CD4-positive, alpha-beta T cell treated with Interleukin-2 at 100 ng/mL for 4 hours (primary cell): ENCODE results near the gene CD3E.
"Not testable (repeated sequence)": the region's sequence is repeated elsewhere in the genome, so short reads cannot be mapped to it uniquely, and the experiment has no call there.

ENCODE experiments used
- DNase-seq: peaks from one replicate; pipeline ENCODE4 v3.0.0-alpha.2; 2020; ENCODE audit warnings: low spot score

Gene CD3E

DNA sequence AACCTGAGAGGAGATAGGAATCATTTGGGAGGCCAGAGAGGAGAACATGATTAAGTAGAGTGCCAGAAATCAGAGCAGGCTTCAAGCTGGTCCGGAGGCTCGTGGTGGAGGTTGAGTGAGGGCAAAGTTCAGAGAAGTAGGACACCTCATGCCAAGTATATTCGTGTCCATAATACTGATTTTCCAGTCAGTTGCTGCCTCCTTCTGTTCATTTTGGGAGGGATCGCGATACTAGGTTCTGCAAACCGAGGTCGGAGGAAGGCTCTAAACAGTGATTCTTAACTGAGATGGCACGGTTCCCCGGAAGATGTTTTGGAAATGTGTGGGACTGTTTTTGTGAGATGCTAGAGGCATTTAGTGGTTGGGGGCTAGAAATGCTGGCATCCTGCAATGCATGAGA lies 13.6 kb upstream of the CD3E start:
- peak; percentile 74 for DNase-seq

DNA sequence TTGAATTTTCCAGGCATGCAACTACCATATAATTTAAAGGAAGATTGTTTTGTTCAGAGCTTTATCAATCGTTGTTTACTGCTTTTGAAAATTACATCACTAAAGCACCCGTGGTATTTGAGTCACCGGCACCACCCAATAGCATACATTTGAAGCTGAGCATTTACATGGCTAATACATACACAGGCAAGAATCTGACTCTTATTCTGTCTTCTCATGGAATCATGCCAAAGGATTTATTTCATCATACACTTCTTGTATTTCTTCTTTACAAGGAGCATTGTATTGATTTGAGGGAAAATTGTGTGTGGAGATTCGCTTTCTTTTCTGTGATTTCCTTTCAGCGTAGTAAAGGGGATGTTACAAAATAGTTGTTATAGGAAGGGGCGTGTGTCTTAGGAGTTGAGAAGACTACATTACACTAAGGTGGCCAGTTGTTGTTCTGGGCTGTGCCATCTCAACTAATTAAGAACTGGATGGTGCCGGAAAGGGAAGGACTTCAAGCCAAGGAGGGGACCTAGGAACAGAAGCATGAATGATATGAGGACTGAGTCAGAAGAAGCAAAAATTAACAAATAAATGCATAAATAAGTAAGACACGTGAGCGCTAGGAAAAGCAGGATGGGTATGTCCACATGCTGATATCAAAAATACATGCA lies 12.9 kb upstream of the CD3E start:
- DNase-seq: no peak

DNA sequence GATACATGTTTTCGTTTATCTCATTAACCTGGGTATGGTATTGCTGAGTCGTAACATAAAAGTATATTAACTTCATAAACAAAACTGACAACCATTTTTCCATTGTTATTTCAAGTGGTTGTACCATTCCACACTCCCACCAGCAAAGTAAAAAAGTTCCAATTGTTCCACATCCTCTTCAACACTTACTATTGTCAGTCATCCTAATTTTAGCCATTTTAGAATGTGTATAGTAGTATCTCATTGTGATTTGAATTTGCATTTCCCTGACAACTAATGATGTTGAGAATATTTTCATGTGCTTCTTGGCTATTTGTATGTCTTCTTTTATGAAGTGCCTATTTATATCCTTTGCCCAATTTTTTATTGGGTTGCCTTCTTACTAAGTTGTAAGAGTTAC lies 10.5 kb upstream of the CD3E start:
- no peak for DNase-seq

DNA sequence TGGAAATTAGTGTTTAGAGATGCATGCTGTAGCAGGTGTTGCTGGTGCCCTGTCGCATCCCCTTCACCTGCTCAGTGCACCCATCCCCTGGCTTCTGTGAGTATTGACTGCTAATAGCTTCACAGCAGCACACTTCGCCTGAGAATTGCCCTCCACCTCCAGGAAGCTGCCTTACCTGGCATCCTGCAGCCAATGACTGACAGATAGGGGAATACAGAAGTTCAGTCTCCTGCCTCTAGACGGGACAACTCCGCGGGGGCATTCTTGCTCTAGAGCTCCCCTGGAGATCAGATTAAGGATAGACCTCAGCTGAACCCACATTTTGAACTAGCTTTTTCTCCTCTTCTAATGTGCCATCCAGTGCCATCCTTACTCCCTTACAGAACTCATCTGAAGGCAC lies 9.3 kb upstream of the CD3E start:
- DNase-seq: no peak

DNA sequence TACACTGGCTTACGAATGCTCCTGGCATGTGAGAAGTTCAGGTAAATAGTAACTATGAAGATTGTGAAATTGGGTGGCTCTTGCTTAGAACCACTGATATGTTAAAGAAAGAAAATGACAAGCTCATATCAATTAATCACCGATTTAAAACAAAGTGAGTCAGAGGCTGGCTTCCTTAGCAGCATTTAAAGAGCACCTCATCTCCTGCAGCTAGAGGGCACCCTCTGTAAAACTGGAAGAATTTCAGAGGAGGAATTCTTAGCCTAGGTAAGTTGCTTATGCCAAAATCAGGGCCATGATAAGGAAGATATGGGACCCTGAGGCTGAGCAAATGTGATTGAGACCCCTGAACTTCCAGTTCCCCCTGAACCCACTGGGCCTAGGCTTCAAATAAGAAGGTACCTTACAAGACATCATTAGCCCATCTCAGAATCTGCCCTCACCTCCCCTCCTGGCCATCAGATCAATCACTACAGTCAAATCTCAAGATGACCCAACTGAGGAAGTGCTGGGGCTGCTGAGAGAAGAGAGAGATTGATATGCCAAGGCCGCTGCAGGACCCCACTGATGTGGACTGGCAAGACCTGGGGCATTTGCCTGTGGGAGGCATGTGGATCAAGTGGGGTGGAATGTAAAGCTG lies 8.6 kb upstream of the CD3E start:
- DNase-seq: peak; percentile 82

DNA sequence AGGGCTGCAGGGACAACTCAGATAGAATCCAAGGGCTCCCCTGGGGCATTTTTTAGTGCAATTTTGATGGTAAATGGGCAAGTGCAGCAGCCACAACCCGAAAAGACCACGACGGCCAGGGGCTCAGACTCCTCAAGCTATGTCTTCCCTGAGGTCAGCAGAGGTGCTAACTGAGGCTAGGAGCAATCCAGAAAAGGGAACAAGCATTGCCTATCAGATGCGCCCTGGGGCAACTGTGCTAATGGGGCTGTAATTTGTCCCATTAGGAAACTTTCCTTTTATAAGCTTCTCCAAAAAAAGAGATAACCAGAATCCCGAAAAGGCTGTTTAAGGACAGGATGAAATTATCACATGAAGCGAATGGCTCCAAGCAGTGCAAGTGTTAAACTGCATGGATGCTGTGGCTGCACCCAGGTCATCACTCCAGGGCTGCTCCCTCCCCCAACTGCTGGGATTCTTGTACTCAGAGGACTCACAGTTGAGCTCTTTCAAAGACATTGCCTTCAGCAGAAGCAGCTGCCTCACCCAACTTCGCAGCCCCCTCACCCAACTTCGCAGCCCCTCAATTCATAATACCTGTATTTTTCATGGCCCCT lies 2.8 kb upstream of the CD3E start:
- DNase-seq: no peak

DNA sequence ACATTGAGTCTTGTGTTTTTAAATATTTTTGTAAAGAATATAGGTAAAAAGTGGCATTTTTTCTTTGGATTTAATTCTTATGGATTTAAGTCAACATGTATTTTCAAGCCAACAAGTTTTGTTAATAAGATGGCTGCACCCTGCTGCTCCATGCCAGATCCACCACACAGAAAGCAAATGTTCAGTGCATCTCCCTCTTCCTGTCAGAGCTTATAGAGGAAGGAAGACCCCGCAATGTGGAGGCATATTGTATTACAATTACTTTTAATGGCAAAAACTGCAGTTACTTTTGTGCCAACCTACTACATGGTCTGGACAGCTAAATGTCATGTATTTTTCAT lies 333 bp upstream of the CD3E start:
- DNase-seq: no peak

DNA sequence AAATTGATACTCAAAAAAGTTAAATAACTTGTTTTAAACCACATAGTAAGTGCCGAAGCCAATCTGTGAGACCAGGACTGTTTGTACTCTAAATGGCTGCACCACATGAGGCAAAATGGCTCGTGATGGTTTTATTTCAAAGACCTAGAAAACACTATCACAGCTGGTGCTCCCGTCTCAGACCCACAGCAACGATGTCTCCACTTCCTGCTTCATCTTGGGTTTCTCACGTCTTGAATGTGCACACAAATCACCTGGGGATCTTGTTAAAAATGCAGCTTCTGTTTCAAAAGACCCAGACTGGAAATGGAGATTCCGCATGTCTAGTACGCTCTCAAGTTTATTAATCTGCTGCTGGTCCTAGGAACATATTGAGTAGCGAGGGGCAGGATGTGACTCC lies 1.2 kb downstream of the CD3E start:
- peak; percentile 67 for DNase-seq

DNA sequence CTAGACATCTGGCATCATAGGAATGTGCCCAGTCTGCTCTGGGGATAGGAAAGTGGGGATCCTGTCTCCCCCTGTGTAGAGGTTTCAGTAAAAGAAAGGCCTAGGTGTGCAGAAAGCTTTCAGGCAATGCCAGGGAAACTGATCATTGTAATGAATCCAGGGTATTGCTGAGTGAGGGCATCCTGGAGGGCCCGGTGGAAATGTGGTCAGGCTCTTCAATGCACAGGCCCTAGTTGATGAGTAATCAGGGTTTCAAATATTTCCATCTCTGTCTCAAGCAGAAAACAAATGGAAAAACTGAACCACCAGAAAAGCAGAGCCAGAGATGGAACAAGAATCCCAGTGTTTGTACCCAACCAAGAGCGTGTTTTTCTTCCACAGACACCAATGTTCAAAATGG lies 2.0 kb downstream of the CD3E start:
- DNase-seq: peak; percentile 42

DNA sequence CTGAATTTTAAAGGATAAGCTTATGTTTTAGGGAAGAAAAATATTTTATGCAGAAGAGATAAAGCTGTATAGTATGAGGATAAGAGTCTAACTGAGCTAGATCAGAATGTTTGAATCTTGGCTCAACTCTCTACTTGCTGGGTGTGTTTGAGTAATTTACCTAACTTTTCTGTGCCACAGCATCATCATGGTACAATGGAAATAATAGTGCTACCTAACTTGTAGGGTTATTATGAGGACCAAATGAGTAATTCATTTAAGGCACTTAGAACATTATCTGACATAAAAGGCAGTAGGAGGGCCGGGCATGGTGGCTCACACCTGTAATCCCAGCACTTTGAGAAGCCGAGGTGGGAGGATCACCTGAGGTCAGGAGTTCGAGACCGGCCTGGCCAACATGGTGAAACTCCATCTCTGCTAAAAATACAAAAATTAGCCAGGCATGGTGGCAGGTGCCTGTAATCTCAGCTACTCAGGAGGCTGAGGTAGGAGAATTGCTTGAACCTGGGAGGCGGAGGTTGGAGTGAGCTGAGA lies 4.5 kb downstream of the CD3E start:
- not testable (repeated sequence) for DNase-seq

DNA sequence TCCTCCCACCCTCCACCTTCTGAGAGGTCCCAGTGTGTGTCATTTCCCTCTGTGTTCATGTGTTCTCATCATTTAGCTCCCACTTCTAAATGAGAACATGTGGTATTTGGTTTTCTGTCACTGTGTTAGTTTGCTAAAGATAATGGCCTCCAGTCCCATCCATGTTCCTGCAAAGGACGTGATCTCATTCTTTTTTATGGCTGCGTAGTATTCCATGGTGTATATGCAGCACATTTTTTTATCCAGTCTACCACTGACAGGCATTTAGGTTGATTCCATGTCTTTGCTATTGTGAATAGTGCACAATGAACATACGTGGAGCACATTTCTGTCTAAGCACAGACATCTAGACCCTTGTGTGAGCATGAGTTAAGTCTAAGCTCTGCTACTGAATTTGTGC lies 5.7 kb downstream of the CD3E start:
- no peak for DNase-seq

DNA sequence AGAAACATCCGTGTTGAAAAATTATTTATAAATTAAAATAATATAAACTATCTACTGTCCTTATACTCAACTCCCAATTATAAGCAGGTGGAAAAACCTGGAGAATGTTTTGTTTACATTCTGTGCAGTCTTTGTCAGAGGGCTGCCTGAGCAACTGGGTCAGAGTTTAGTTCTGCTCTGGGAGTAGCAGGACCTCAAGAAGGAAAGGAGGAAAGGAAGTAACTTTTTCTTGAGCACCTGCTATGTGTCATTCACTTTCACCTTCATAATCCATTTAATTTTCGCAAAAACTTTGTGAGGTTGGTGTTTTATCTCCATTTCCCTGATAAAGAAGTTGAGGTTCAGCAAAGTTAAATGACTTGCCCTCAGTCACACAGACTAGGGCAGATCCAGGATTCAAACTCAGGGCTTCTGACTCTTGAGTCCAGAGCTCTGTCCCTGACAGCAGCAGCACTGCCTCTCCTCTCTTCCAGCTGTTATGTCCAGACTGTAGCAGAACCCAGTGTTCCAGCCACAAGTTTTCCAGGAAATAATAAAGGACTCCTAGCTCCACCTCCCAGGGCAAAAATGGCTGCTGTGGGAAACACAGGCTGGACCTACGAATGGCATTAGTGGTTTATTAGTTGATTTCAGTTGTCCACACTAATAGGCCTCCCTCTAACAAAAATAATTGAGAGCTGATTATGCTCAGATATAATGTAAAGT lies 6.4 kb downstream of the CD3E start:
- DNase-seq: no peak

DNA sequence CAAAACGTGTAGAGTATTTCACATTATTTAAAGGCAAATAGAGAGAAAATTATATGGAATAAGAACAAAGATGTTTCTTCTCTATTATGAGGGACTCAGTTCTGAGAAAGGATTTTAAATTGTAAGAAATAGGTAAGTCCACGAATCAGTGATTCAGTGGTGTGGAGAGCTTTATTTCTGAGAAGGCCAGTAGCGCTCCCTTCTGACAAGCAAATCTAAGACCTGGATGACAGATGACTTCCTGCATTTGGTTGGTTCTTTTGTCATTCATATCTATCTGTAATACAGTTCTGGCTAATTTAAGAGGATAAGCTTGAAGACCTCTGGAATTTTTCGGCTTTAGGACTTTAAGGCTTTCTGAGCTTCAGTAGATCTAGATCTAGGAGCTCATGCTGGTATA lies 7.0 kb downstream of the CD3E start:
- DNase-seq: peak; percentile 70

DNA sequence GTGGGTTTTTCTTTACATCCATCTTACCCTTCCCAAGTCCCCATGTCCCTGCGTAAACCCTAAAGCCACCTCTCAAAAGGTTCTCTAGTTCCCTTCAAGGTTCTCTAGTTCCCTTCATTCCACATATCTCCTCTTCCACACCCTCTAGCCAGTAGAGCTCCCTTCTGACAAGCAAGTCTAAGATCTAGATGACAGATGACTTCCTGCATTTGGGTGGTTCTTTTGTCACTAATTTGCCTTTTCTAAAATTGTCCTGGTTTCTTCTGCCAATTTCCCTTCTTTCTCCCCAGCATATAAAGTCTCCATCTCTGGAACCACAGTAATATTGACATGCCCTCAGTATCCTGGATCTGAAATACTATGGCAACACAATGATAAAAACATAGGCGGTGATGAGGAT lies 7.8 kb downstream of the CD3E start:
- no peak for DNase-seq

DNA sequence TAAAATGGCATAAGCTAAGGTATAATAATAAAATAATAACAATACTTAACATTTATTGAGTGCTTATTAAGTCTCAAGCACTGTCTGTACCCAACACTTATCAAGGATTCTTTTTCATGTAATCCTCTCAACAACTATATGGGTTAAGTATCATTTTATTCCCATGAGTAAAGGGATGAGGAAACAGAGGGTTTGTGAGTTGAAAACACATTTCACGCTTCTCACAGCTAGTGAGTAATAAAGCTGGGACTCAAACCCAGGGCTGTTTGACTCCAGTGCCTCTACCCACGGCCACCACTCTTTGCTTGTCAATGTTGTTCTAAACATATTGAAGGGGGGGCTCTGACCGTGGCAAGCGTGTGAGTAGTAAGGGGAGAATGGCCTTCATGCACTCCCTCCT lies 8.7 kb downstream of the CD3E start:
- no peak for DNase-seq

DNA sequence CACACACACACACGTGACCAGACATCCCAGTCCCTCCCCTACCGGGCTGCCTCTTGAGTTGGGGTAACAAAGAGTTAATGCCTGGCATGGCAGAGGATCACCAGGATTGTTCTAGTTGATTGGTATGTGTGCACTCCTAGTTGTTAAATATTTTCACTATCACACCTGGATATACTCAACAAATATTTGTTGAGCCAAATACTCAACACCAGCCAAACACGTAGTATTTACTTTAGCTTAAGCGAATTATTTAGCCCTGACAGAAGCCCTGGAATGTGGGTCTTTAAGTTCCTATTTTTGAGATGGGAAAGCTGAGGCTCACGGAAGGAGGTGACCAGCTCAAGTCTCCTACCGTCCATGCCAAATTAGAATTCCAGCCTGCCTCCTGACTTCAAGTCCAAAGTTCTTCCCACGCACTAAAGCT lies 10.5 kb downstream of the CD3E start:
- no peak for DNase-seq

DNA sequence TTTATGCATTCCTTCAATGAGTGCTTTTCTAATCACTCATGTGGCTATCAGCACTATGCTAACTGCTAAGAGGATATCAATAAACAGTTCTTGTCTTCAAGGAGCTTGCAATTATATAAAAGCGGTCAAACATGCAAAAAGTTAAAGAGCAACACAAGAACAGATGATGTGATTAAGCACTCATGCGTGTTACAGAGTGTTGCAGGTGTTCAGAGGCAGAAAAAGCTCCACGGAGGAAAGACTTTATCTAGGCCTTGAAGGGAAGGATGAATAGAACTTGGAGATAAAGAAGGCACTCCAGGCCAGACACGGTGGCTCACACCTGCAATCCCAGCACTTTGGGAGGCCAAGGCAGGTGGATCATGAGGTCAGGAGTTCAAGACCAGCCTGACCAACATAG lies 13.6 kb downstream of the CD3E start:
- no peak for DNase-seq

DNA sequence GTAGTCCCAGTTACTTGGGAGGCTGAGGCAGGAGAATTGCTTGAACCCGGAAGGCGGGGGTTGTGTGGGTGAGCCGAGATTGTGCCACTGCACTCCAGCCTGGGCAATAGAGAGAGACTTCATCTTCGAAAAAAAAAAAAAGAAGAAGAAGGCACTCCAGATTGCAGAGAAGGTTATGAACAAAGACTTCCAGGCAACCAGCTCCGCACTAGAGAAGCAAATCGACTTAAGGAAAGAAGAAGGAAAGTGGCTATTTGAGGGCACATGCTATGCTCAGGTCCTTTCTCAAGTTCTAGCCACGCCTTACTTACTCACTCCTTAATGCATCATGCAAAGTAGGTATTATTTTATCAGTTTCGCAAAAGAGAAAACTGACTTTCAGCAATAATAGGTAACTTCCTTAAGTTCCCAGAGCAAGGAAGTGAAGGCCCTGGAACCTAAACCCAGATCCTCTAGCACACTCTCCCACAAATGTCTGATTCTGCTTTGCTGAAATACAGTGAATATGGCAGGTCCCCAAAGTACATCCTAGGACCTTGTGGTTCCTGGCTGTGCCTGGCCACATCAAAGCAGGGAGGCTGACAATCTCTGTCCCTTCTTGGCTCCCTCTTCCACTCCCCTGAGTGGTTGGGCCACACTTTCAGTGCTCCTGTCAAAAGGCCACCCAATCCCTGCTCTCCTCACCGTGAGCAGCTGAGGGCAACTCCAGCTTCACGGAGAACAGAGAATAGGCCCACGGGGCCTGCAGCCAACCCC lies 14.2 kb downstream of the CD3E start:
- no peak for DNase-seq

DNA sequence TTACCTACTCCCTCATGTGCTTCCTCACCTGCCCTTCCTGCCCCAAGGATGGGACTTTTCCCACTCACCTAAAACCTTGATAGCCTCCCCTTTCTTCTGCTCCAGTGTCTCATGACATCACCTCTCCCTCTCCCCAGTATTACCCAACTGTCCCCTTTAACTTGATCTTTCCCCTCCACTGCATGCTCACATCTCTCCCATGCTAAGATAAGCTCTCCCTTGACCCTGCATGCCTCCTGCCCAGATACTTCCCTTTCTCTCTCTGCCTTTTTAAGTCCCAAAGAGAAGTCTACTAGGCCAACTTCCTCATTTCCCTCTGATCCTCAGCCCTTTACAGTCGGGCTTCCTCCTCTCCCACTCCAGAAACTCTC lies 14.8 kb downstream of the CD3E start:
- DNase-seq: no peak

DNA sequence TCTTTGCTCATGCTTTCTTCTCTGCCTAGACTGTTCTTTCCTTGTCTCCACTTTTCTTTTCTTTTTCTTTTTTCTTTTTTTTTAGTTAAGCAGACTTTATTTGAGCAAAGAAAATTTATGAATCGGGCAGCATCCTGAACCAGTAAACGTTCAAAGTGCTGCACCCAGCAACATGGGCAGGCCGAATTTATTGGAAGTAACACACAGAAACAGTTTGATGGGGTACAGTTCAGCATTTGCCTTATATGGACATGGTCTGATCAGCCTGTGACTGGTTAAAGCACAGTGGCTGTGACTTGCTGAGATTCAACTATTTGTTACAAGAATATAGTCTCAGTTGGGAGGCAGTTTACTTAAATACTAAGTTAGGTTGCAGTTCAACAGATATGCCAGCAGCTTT lies 16.0 kb downstream of the CD3E start:
- DNase-seq: no peak

DNA sequence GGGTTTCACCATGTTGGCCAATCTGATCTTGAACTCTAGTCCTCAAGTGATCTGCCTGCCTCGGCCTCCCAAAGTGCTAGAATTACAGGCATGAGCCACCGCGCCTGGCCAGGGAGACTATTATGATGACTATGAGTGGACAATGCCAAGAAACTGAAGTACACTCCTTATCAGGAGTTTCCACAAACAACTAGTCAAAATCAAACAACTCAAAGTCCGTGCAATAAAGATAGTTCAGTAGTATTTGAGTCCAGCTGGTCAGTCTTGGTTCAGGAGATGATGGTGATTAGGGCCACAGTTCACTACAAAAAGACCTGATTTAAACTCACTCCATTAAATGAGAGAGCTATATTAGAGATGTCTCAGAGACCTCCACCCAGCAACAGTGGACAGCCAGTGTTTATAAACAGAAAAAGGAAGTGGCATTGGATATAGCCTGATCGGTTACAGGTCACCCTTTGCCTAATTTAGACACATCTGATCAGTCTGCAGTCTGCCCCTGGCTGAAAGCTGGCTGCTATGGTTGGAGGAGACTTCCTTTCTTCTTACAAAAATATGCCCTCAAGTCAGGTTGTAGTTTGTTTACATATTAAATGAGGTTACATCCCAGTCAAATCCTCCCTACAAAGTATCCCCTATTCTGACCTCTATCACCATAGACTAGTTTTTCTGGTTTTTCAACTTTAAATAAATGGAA lies 17.0 kb downstream of the CD3E start:
- no peak for DNase-seq

DNA sequence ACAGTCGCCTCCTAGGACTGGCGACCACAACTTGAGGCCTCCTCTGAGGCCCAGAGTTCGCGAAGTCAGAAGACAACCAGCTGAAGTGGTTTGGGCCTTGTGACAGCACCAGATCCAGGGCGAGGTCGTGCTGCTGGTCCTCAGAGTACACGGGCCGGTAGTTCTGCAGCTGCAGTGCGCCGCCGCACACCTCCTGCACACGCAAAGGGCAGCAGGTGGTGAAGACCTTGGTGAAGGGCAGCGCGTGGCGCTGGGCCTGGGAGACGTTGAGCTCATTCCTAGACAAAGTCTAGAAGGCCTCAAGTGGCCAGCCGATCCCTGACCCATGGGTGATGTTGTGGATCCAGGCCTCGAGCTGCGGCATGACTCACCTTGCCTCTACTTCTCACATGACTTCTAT lies 18.2 kb downstream of the CD3E start:
- DNase-seq: no peak
